ENCODE measurements around the gene COMT. TPM values are rescaled to one million over a fixed set of nuclear protein-coding genes. Genes with fewer than 3 reads are reported as not detected.

COMT gene
- total and polyA plus RNA-seq, 9 donors = 23.1 to 200 (median 161) TPM

GRCh38 chr22:20009582-20010306, 68.2 kb downstream of the COMT start:
- TF ChIP-seq CTCF (IDR thresholded peaks at IDR 0.05) (no peak), POLR2A (IDR thresholded peaks at IDR 0.05) (no peak), EP300 (IDR thresholded peaks at IDR 0.05) (no peak)
- intact Hi-C loops (cut with DNase I) = loop anchor here in 1 of 4 donors (5.0 kb wide), 1 partner anchor 37 kb away; no protein-coding TSS in a partner anchor
- WGBS, 3 donors = 92 to 95% (median 94%) methylated on average over 8 of the region's 8 CpGs

GRCh38 chr22:20010307-20011122, 68.9 kb downstream of the COMT start:
- no peaks in the 10 kb centered on the region for H3K36me3 ChIP-seq
- no peaks in the 10 kb centered on the region for H3K4me1 ChIP-seq (ENCODE audit: insufficient read depth)
- H3K27ac ChIP-seq = no peak overlapping the region
- H3K27me3 ChIP-seq = no peaks in the 10 kb centered on the region
- 84 to 89% (median 86%) methylated on average over 14 of the region's 14 CpGs for WGBS, 3 donors
- DNase-seq = peak in 1 of 5 donors; percentile 16
- intact Hi-C loops (cut with DNase I) = loop anchor here in 1 of 4 donors (5.0 kb wide), 1 partner anchor 38 kb away; no protein-coding TSS in a partner anchor
- H3K4me3 ChIP-seq = no peak overlapping the region
- H3K9me3 ChIP-seq = no peaks in the 10 kb centered on the region
- TF ChIP-seq CTCF (IDR thresholded peaks at IDR 0.05) (no peak), POLR2A (IDR thresholded peaks at IDR 0.05) (no peak)

More at GRCh38 chr22:20009582-20010306, 68.2 kb downstream of the COMT start:
- Histone ChIP-seq H3K4me3 (no peak overlapping the region), H3K9me3 (no peaks in the 10 kb centered on the region), H3K27me3 (no peaks in the 10 kb centered on the region), H3K4me1 (ENCODE audit: insufficient read depth) (no peaks in the 10 kb centered on the region), H3K27ac (no peak overlapping the region), H3K36me3 (no peaks in the 10 kb centered on the region)
- DNase-seq = peak in 1 of 5 donors; percentile 4

- 78 to 79% (median 78%) methylated on average over 20 of the region's 20 CpGs for WGBS, 3 donors
- TF ChIP-seq CTCF (IDR thresholded peaks at IDR 0.05) (no peak), EP300 (IDR thresholded peaks at IDR 0.05) (no peak), POLR2A (IDR thresholded peaks at IDR 0.05) (no peak)
- Histone ChIP-seq H3K9me3 (no peaks in the 10 kb centered on the region), H3K27me3 (no peaks in the 10 kb centered on the region), H3K4me1 (ENCODE audit: insufficient read depth) (peaks cover 2% of the 10 kb centered on the region), H3K27ac (no peak overlapping the region), H3K36me3 (no peaks in the 10 kb centered on the region), H3K4me3 (no peak overlapping the region)
- peak in 1 of 5 donors; percentile 11 for DNase-seq
- intact Hi-C loops (cut with DNase I) = loop anchor here in 1 of 4 donors (5.0 kb wide), 1 partner anchor 39 kb away; no protein-coding TSS in a partner anchor
Measured at GRCh38 chr22:20011123-20011992, 69.8 kb downstream of the COMT start.

Data from ovary (tissue), 9 donors.